WTC11 (cell line): ENCODE results near the gene GRPEL1.

Experiments used
- CTCF ChIP-seq: fragments of 200-600 bp; IDR thresholded peaks from 2 replicates; pipeline ENCODE4 v1.8.0; 2022; ENCODE audit warnings: antibody characterized with exemption
- E2F4 ChIP-seq: sonication (generic); formaldehyde crosslinking; IDR thresholded peaks from 2 replicates; pipeline ENCODE4 v1.8.1; 2022; ENCODE audit warnings: low read depth, mild to moderate bottlenecking, moderate library complexity, missing genetic modification reagents, borderline replicate concordance
- TEAD4 ChIP-seq: sonication (generic); formaldehyde crosslinking; IDR thresholded peaks from 2 replicates; pipeline ENCODE4 v1.8.0; 2022; ENCODE audit warnings: mild to moderate bottlenecking, missing genetic modification reagents
- ZNF232 ChIP-seq: sonication (generic); formaldehyde crosslinking; IDR thresholded peaks from 2 replicates; pipeline ENCODE4 v1.8.0; 2022; ENCODE audit warnings: mild to moderate bottlenecking, missing genetic modification reagents

GRCh38 chr4:7055111-7055989, 12.5 kb downstream of the GRPEL1 start:
- TF ChIP-seq CTCF = no peak
- no peak for TF ChIP-seq E2F4 (CRISPR knock-in tag)
- no peak for TF ChIP-seq ZNF232 (CRISPR knock-in tag)
- TF ChIP-seq TEAD4 (CRISPR knock-in tag) = no peak
